Rectal smooth muscle tissue (tissue), 1 donor: ENCODE measurements around the gene AP2B1.
A peak's percentile ranks its signal among the peaks of the same experiment; 100 is the strongest.

ENCODE experiments used
- H3K27ac ChIP-seq: one replicate; pipeline ENCODE4 v1.7.0; 2013; ENCODE audit warnings: low read depth, low read length, inconsistent platforms
- H3K27me3 ChIP-seq: one replicate; pipeline ENCODE4 v1.7.0; 2013; ENCODE audit warnings: low read length; ENCODE audit not compliant: control insufficient read depth, insufficient read depth
- H3K36me3 ChIP-seq: one replicate; pipeline ENCODE4 v1.7.0; 2013; ENCODE audit warnings: low read length; ENCODE audit not compliant: control insufficient read depth, insufficient read depth
- H3K4me1 ChIP-seq: one replicate; pipeline ENCODE4 v1.7.0; 2013; ENCODE audit warnings: low read length; ENCODE audit not compliant: control insufficient read depth, insufficient read depth
- H3K4me3 ChIP-seq: one replicate; pipeline ENCODE4 v1.7.0; 2013; ENCODE audit warnings: low read length
- H3K9ac ChIP-seq: one replicate; pipeline ENCODE4 v1.7.0; 2013; ENCODE audit warnings: low read length

The AP2B1 gene

GRCh38 chr17:35766489-35766877, 179.4 kb downstream of the AP2B1 start:
- H3K4me3 ChIP-seq, result no peak overlapping the region
- no peak overlapping the region for H3K9ac ChIP-seq
- no peaks in the 10 kb centered on the region for H3K36me3 ChIP-seq
- no peak overlapping the region for H3K27ac ChIP-seq
- peaks cover 2% of the 10 kb centered on the region for H3K4me1 ChIP-seq
- H3K27me3 ChIP-seq, result no peaks in the 10 kb centered on the region

GRCh38 chr17:35766903-35767510, 179.9 kb downstream of the AP2B1 start:
- no peak overlapping the region for H3K9ac ChIP-seq
- no peak overlapping the region for H3K4me3 ChIP-seq
- H3K4me1 ChIP-seq, result peaks cover 2% of the 10 kb centered on the region
- H3K27ac ChIP-seq, result no peak overlapping the region
- H3K36me3 ChIP-seq, result no peaks in the 10 kb centered on the region
- H3K27me3 ChIP-seq, result no peaks in the 10 kb centered on the region

DNA sequence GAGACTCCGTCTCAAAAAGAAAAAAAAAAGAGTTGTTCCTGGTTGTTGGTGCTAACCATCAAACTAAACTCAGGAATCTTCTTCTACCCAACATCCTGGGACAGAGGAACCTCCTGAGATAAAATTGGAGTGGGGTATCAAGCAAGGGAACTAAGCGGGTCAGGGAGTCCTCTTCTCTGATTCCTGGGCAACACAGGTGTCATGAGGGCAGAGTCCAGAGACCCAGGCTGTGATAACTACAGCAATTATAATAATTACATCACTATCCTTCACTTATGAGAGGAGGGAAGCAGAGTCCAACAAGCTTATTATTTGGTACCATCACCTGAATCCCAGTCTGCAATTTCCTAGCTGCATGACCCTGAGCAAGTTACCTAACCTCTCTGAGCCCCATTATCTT, 181.7 kb downstream of the AP2B1 start:
- H3K36me3 ChIP-seq, result no peaks in the 10 kb centered on the region
- H3K27me3 ChIP-seq, result no peaks in the 10 kb centered on the region
- H3K4me1 ChIP-seq, result peaks cover 10% of the 10 kb centered on the region
- no peak overlapping the region for H3K9ac ChIP-seq
- no peak overlapping the region for H3K27ac ChIP-seq
- no peak overlapping the region for H3K4me3 ChIP-seq

DNA sequence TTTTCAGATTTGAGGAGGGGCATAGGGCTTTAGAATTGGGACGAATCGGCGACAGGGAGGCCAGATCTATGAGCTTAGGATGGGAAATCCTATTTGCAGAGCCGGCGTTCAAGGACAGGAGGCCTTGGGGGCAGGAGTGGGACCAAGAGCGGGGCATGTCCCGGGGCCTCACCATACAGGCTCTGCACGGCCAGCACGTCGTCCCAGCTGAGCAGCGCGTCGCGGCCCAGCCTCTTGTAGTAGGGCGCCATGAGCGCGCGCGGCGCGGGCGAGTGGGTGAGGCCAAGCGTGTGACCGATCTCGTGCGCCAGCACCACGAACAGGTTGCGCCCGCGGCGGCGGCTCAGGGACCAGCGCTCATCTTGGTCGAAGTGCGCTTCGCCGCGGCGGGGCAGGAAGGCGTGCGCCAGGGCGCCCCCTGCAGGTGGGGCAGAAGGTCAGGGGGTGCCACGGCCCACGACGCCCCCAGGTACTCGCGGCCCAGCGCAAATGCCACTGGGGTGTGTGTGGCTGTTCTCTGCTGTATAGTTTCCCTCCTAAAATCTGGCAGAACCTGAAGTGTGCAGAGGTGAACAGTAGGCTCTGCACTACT, 182.9 kb downstream of the AP2B1 start:
- Histone ChIP-seq H3K27me3 (no peaks in the 10 kb centered on the region), H3K9ac (no peak overlapping the region), H3K27ac (no peak overlapping the region), H3K4me3 (no peak overlapping the region), H3K36me3 (no peaks in the 10 kb centered on the region), H3K4me1 (peaks cover 22% of the 10 kb centered on the region)

GRCh38 chr17:35773129-35773528, 186.0 kb downstream of the AP2B1 start:
- Histone ChIP-seq H3K36me3 (peaks cover 3% of the 10 kb centered on the region), H3K27ac (peak overlapping the region; percentile 87), H3K9ac (no peak overlapping the region), H3K27me3 (no peaks in the 10 kb centered on the region), H3K4me3 (no peak overlapping the region), H3K4me1 (peaks cover 28% of the 10 kb centered on the region)

DNA sequence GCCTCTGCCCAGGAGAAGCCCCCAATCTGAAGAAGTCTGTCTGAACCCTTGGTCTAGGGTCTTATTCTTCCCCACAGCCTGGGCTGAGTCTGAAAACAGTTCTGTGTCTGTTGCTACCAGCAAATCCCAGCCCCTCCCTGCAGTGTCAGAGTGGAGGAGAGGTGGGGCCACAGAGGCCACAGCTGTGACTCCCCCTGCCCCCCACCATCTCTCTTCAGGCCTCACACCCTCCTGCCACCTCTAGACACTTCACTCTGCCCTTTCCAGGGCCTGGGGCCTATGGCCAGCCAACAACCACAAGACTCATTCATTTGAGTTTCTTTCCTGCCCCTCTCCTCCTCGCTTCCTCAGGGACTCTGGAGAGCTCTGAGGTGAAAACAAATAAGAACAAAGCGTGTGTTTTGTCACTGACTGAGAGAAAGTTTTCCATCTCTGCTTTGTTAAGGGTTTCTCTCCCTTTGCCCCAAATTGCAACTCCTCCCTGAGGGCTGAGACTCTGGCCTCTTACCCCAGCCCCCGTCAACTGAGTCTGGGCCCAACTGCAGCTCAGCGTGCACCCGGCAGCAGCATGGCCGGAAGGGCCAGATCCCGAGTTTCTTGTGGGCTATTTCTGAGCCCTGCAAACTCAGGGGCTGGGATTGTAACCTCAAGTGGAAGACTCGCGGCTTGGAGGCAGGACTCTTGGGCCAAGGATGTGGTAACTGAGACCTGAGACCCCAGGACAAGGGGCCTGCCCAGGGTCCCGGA, 186.7 kb downstream of the AP2B1 start:
- Histone ChIP-seq H3K4me3 (no peak overlapping the region), H3K27me3 (no peaks in the 10 kb centered on the region), H3K4me1 (peaks cover 28% of the 10 kb centered on the region), H3K36me3 (peaks cover 6% of the 10 kb centered on the region), H3K27ac (peak overlapping the region; percentile 87), H3K9ac (no peak overlapping the region)

DNA sequence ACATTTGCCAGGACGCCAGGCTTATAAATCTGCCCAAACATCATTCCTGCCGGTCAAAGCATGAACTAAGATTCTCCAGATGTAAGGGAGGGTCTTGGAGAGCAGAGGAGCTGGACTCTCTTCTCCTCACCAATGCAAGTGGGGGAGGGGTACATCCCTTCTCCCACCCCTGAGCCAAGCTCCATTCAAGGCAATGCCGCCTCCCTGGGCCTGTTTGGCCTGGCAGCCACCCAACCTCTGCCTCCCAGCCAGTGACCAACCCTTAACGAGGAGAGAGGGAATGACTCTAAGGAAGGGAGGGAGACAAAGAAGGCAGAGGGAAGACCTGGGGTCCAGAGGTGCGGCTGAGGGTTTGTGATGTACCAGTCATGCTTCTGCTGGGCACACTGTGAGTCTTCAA, 187.4 kb downstream of the AP2B1 start:
- H3K27me3 ChIP-seq, result no peaks in the 10 kb centered on the region
- H3K4me1 ChIP-seq, result peaks cover 28% of the 10 kb centered on the region
- H3K36me3 ChIP-seq, result peaks cover 13% of the 10 kb centered on the region
- H3K4me3 ChIP-seq, result peak overlapping the region; percentile 48
- peak overlapping the region; percentile 87 for H3K27ac ChIP-seq
- H3K9ac ChIP-seq, result no peak overlapping the region

GRCh38 chr17:35775039-35775438, 187.9 kb downstream of the AP2B1 start:
- Histone ChIP-seq H3K4me1 (peaks cover 28% of the 10 kb centered on the region), H3K36me3 (peaks cover 14% of the 10 kb centered on the region), H3K27ac (peak overlapping the region; percentile 87), H3K27me3 (no peaks in the 10 kb centered on the region), H3K9ac (peak overlapping the region; percentile 22), H3K4me3 (peak overlapping the region; percentile 48)

DNA sequence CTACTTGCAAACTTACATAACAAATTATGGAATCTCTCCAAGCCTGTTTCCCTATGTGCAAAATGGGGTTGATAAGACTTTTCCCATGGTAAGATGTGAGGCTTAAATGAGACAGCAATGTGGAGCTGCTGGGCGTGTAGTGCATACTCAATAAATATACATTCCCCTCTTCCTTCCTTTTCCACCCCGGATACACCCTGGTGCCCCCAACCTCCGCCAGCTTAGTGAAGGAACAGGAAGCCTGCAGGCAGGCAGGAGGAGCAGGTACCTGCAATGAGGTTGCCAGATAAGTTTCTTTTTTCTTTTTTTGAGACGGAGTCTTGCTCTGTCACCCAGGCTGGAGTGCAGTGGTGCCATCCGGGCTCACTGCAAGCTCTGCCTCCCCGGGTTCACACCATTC, 188.5 kb downstream of the AP2B1 start:
- Histone ChIP-seq H3K27ac (peak overlapping the region; percentile 87), H3K9ac (no peak overlapping the region), H3K36me3 (peaks cover 14% of the 10 kb centered on the region), H3K27me3 (no peaks in the 10 kb centered on the region), H3K4me1 (peaks cover 28% of the 10 kb centered on the region), H3K4me3 (no peak overlapping the region)
